Measurements from ENCODE around the gene MEGF6.

DNA sequence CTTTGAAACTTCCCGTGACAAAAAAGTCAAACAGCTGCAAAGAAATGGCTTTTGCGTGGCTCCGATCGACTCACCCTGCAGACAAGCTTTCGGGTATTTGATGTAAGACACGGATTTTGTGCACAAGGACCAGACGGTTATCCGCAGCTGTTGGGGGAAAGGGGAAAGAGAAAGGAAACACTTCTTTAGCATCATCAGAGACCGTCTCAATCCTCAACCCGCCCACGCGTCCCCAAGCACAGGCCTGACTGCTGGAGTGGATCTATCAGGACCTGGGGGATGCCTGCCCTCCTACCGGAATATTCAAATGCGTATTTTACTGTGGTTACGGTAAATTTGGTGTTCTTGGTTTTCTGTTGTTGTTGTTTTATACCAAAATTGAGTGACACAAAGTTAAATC lies 27.4 kb upstream of the MEGF6 start:
- TF ChIP-seq SPI1 (IDR thresholded peaks at IDR 0.05; ENCODE audit: borderline replicate concordance, low read depth), result no peak
- TF ChIP-seq, protein P1, sequence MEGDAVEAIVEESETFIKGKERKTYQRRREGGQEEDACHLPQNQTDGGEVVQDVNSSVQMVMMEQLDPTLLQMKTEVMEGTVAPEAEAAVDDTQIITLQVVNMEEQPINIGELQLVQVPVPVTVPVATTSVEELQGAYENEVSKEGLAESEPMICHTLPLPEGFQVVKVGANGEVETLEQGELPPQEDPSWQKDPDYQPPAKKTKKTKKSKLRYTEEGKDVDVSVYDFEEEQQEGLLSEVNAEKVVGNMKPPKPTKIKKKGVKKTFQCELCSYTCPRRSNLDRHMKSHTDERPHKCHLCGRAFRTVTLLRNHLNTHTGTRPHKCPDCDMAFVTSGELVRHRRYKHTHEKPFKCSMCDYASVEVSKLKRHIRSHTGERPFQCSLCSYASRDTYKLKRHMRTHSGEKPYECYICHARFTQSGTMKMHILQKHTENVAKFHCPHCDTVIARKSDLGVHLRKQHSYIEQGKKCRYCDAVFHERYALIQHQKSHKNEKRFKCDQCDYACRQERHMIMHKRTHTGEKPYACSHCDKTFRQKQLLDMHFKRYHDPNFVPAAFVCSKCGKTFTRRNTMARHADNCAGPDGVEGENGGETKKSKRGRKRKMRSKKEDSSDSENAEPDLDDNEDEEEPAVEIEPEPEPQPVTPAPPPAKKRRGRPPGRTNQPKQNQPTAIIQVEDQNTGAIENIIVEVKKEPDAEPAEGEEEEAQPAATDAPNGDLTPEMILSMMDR (IDR thresholded peaks at IDR 0.05; ENCODE audit: insufficient read depth, low read length), result no peak
